Lung (tissue), 12 donors: ENCODE results near the gene MACROD1. TPM values are rescaled to one million over a fixed set of nuclear protein-coding genes. Genes with fewer than 3 reads are reported as not detected.

ENCODE experiments used
- ATAC-seq: fragments of 200-7000 bp; cut with Tn5 transposase; one replicate; pipeline ENCODE4 v1.9.1; 2020; ENCODE audit warnings: moderate number of reproducible peaks; ENCODE audit not compliant: insufficient read depth, low FRiP score
- DNase-seq, 3 donors: peaks; one replicate each; pipeline ENCODE4 v3.0.0-alpha.2; 2013 to 2017
- H3K27ac ChIP-seq, 2 donors: one replicate each; pipeline ENCODE4 v1.5.1; 2013; ENCODE audit warnings: mild to moderate bottlenecking in 2 of 2, moderate library complexity in 2 of 2, control low read depth in 1 of 2, inconsistent platforms in 1 of 2, low read depth in 1 of 2, low read length in 1 of 2
- H3K27me3 ChIP-seq, 3 donors: one replicate each; pipeline ENCODE4 v1.5.1; 2013; ENCODE audit warnings: low read length in 2 of 3; ENCODE audit not compliant: control insufficient read depth in 3 of 3, insufficient read depth in 3 of 3
- H3K36me3 ChIP-seq, 4 donors: one replicate each; pipeline ENCODE4 v1.5.1; 2013; ENCODE audit warnings: low read length in 4 of 4, mild to moderate bottlenecking in 1 of 4, moderate library complexity in 1 of 4; ENCODE audit not compliant: control insufficient read depth in 4 of 4, insufficient read depth in 4 of 4
- H3K4me1 ChIP-seq, 5 donors: one replicate each; pipeline ENCODE4 v1.5.1; 2013; ENCODE audit warnings: low read length in 5 of 5, mild to moderate bottlenecking in 2 of 5, moderate library complexity in 1 of 5; ENCODE audit not compliant: control insufficient read depth in 5 of 5, insufficient read depth in 5 of 5
- H3K4me3 ChIP-seq: one replicate; pipeline ENCODE4 v1.5.1; 2013; ENCODE audit warnings: mild to moderate bottlenecking, control low read depth, moderate library complexity
- H3K9ac ChIP-seq, 2 donors: one replicate each; pipeline ENCODE4 v1.5.1; 2013; ENCODE audit warnings: low read length in 2 of 2, control low read depth in 1 of 2; ENCODE audit not compliant: insufficient read depth in 1 of 2
- H3K9me3 ChIP-seq, 4 donors: one replicate each; pipeline ENCODE4 v1.5.1; 2013; ENCODE audit warnings: low read length in 3 of 4, mild to moderate bottlenecking in 1 of 4, moderate library complexity in 1 of 4; ENCODE audit not compliant: control insufficient read depth in 4 of 4, insufficient read depth in 3 of 4
- CTCF ChIP-seq: IDR thresholded peaks from 2 replicates; pipeline ENCODE4 v1.5.1; 2012; ENCODE audit warnings: mild to moderate bottlenecking; ENCODE audit errors: control extremely low read depth, extremely low read depth
- WGBS, 2 donors: extraction: QIAGEN DNeasy Blood & Tissue Kit; methylation state at CpG; one replicate each; pipeline ENCODE4 v1.1.7; 2013; 5-methylcytosine and 5-hydroxymethylcytosine counted together
- polyA plus RNA-seq, 2 donors: library from polyadenylated mRNA; stranded (reverse); fragments of 200-250 nt; gene quantifications; one replicate each; pipeline ENCODE4 v1.2.1, GENCODE V29; 2013
- total RNA-seq, 2 donors: library from RNA; depleted of rRNA in 1 of 2; stranded (reverse); fragments of >200 nt in 1 of 2; gene quantifications; one replicate each; pipeline ENCODE4 v1.2.1, GENCODE V29; 2014 to 2021
- donor health status: control.
- donor health status: control.
- donor health status: Bipolar disorder and iron deficiency.
- donor health status: healthy.
- donor health status: DM: yes; HTN: yes; CAD: no.

Gene MACROD1
- total and polyA plus RNA-seq, 4 donors: 9.9 to 70.0 (median 19.0) TPM

DNA sequence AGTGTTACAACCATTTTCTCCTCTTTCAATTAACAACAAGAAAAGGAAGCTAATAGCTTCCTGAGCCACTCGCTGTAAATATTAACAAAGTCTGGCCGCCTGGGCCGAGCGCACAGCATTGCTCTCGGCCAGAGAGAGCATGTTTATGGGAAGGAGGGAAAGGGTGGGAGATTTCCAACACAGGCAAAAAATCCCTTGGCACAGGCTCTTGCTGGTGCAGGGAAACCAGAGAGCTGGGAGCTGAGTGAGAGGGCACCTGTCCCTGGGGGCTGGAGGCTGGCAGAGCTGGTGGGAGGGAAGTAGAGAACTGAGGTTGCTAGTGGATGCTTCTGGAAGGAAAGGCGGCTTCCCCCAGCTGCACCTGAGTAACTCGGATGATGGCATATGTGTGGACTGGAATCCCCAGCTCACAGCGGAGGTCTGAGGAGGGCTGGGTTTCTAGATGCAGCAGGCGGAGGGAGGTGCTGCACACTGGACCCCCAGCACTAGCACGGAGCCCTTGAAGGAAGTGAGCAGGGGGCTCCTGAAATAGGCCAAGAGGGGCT lies 70.6 kb downstream of the MACROD1 start:
- WGBS, 2 donors: 55% methylated on average over 10 of the region's 10 CpGs
- no peak overlapping the region for H3K4me3 ChIP-seq
- H3K9me3 ChIP-seq: no peaks in the 10 kb centered on the region
- DNase-seq (peak; percentile 43 to 64 (median 54)), ATAC-seq (no peak)
- peaks cover 0 to 27% (median 14%) of the 10 kb centered on the region in 5 donors for H3K4me1 ChIP-seq
- no peaks in the 10 kb centered on the region for H3K36me3 ChIP-seq
- no peak overlapping the region for H3K9ac ChIP-seq
- TF ChIP-seq CTCF: no peak
- H3K27me3 ChIP-seq: no peaks in the 10 kb centered on the region
- H3K27ac ChIP-seq: no peak overlapping the region

DNA sequence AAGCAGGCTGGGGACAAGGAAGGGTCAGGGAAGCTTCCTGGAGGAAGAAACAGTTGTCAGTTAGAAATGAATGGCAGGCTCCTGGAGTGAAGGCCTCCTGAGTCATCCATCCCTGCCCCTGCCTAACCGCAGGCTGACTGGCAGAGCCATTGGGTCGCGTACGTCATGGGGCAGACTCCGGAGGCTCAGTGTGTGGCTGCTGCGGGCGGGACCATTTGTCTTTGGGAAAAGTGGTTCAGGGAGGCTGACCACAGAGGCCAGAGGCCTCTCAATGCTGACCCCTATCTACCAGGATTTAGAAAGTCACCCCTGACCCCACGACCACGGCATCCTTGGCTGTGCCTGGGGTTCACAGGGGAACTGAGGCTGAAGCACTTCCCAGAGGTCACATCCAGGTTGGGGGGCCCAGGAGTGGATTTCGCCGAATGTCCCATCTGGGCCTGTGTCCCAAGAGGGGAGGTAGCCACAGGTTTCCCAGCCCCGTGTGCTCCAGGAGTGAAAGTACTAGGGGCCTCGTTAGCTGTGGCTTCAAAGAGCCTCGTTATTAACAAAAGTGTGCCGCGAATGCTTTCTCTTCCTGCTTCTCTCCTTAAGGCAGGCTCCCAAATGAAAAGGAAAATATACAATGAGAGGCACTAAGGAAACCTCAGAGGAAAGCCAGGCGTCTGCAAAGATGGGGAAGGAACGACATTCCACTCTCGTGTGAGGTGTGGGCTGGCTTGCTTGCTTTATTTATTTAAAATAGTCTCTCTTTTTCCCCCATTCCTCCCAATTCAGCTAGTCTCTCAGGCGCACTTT lies 71.3 kb downstream of the MACROD1 start:
- Histone ChIP-seq H3K4me3 (no peak overlapping the region), H3K36me3 (no peaks in the 10 kb centered on the region), H3K27ac (peak overlapping the region in 1 of 2 donors; percentile 5), H3K4me1 (peaks cover 0 to 27% (median 16%) of the 10 kb centered on the region in 5 donors), H3K9ac (no peak overlapping the region), H3K9me3 (no peaks in the 10 kb centered on the region), H3K27me3 (no peaks in the 10 kb centered on the region)
- no peak for TF ChIP-seq CTCF
- WGBS, 2 donors: 40 to 45% methylated on average over 20 of the region's 20 CpGs
- ATAC-seq (no peak), DNase-seq (peak in 2 of 3 donors; percentile 55 to 59)

- peaks cover 0 to 31% (median 19%) of the 10 kb centered on the region in 5 donors for H3K4me1 ChIP-seq
- H3K27ac ChIP-seq: no peak overlapping the region
- no peak overlapping the region for H3K9ac ChIP-seq
- DNase-seq (no peak), ATAC-seq (no peak)
- H3K4me3 ChIP-seq: no peak overlapping the region
- H3K36me3 ChIP-seq: no peaks in the 10 kb centered on the region
- H3K27me3 ChIP-seq: no peaks in the 10 kb centered on the region
- no peak for TF ChIP-seq CTCF
- 79 to 92% methylated on average over 13 of the region's 13 CpGs for whole genome bisulfite sequencing, 2 donors
- no peaks in the 10 kb centered on the region for H3K9me3 ChIP-seq
Observed at GRCh38 chr11:64093233-64094039, 72.5 kb downstream of the MACROD1 start.
